HEK293 (cell line): ENCODE measurements around the gene CA12.

Source experiments
- TCF7L2 ChIP-seq: IDR thresholded peaks from 2 replicates; pipeline ENCODE4 v1.6.1; 2011; ENCODE audit warnings: low read depth, mild to moderate bottlenecking, inconsistent platforms, low read length, moderate library complexity, borderline replicate concordance
- ZNF24 ChIP-seq: fragments of 450-650 bp; formaldehyde crosslinking; IDR thresholded peaks from 2 replicates; pipeline ENCODE4 v1.5.1; 2016; ENCODE audit warnings: missing biosample characterization, missing genetic modification characterization
- ZNF311 ChIP-seq: fragments of 450-650 bp; formaldehyde crosslinking; IDR thresholded peaks from 2 replicates; pipeline ENCODE4 v1.5.1; 2017; ENCODE audit warnings: missing biosample characterization, missing genetic modification characterization, borderline replicate concordance
- TF ChIP-seq, protein P1 (sequence below): fragments of 450-650 bp; formaldehyde crosslinking; IDR thresholded peaks from 2 replicates; pipeline ENCODE4 v1.5.1; 2016; ENCODE audit warnings: missing biosample characterization, missing genetic modification characterization
- TF ChIP-seq, protein P2 (sequence below): fragments of 450-650 bp; formaldehyde crosslinking; IDR thresholded peaks from 2 replicates; pipeline ENCODE4 v1.5.1; 2016; ENCODE audit warnings: missing biosample characterization, missing genetic modification characterization

DNA sequence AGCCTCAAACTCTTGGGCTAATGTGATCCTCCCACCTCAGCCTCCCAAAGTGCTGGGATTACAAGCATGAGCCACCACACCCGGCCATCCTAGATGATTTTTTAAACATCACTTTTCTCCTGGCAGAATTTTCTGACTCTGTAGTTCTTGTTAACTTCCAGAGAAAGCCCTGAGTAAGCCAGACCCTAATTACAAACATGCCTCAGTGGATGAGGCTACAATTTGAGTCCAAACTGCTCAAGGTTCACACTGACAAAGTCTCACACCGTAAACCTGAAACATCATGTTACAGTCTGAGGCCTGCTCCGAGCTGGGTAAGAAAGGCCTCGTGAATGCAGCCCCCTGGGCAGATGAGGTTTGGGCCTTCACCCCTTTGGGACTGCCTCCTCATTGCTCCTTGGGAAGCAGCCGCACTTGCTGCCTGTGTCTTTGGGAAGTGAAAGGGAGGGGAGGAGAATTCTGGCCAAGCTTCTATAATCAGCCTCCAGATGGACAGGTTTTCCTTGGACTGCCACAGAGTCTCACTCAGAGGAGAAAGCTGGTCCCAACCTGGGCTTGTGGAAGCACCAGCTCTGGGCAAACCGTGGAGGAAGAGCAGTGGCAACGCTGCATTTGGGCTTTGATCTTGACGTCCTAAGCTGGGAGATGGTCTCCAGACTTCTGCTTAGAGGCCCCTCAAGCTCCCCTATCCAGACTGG, 46.0 kb downstream of the CA12 start:
- TF ChIP-seq, protein P1, sequence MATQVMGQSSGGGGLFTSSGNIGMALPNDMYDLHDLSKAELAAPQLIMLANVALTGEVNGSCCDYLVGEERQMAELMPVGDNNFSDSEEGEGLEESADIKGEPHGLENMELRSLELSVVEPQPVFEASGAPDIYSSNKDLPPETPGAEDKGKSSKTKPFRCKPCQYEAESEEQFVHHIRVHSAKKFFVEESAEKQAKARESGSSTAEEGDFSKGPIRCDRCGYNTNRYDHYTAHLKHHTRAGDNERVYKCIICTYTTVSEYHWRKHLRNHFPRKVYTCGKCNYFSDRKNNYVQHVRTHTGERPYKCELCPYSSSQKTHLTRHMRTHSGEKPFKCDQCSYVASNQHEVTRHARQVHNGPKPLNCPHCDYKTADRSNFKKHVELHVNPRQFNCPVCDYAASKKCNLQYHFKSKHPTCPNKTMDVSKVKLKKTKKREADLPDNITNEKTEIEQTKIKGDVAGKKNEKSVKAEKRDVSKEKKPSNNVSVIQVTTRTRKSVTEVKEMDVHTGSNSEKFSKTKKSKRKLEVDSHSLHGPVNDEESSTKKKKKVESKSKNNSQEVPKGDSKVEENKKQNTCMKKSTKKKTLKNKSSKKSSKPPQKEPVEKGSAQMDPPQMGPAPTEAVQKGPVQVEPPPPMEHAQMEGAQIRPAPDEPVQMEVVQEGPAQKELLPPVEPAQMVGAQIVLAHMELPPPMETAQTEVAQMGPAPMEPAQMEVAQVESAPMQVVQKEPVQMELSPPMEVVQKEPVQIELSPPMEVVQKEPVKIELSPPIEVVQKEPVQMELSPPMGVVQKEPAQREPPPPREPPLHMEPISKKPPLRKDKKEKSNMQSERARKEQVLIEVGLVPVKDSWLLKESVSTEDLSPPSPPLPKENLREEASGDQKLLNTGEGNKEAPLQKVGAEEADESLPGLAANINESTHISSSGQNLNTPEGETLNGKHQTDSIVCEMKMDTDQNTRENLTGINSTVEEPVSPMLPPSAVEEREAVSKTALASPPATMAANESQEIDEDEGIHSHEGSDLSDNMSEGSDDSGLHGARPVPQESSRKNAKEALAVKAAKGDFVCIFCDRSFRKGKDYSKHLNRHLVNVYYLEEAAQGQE (tag by site-specific recombination) = no peak
- TF ChIP-seq, protein P2, sequence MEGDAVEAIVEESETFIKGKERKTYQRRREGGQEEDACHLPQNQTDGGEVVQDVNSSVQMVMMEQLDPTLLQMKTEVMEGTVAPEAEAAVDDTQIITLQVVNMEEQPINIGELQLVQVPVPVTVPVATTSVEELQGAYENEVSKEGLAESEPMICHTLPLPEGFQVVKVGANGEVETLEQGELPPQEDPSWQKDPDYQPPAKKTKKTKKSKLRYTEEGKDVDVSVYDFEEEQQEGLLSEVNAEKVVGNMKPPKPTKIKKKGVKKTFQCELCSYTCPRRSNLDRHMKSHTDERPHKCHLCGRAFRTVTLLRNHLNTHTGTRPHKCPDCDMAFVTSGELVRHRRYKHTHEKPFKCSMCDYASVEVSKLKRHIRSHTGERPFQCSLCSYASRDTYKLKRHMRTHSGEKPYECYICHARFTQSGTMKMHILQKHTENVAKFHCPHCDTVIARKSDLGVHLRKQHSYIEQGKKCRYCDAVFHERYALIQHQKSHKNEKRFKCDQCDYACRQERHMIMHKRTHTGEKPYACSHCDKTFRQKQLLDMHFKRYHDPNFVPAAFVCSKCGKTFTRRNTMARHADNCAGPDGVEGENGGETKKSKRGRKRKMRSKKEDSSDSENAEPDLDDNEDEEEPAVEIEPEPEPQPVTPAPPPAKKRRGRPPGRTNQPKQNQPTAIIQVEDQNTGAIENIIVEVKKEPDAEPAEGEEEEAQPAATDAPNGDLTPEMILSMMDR = no peak
- TF ChIP-seq ZNF24 (no peak), ZNF311 (tag by site-specific recombination) (no peak), TCF7L2 (no peak)
